ENCODE measurements around the gene UBASH3A.

GRCh38 chr21:42423197-42423675, 19.5 kb downstream of the UBASH3A start:
- TF ChIP-seq CTCF (conservative IDR thresholded peaks at IDR 0.05) (no peak), ZFX (IDR thresholded peaks at IDR 0.05) (no peak)
